Astrocyte of the spinal cord (primary cell): ENCODE measurements around the gene MACROH2A1.

Experiments
- DNase-seq: peaks from one replicate; pipeline ENCODE4 v3.0.0; 2011; ENCODE audit warnings: low read depth, low spot score
- H3K4me3 ChIP-seq: 2 replicates; pipeline ENCODE4 v1.5.1; 2011; ENCODE audit warnings: low read depth, mild to moderate bottlenecking, low read length, moderate library complexity
- in situ Hi-C: cut with HindIII; loops from 2 replicates; pipeline ENCODE4 v1.10.0; 2017; ENCODE audit warnings: low sequenced_read_pairs
- TF ChIP-seq, protein P1 (sequence below): IDR thresholded peaks from 2 replicates; pipeline ENCODE4 v1.5.1; 2012; ENCODE audit warnings: low read depth, mild to moderate bottlenecking, low read length, inconsistent platforms

Gene MACROH2A1

DNA sequence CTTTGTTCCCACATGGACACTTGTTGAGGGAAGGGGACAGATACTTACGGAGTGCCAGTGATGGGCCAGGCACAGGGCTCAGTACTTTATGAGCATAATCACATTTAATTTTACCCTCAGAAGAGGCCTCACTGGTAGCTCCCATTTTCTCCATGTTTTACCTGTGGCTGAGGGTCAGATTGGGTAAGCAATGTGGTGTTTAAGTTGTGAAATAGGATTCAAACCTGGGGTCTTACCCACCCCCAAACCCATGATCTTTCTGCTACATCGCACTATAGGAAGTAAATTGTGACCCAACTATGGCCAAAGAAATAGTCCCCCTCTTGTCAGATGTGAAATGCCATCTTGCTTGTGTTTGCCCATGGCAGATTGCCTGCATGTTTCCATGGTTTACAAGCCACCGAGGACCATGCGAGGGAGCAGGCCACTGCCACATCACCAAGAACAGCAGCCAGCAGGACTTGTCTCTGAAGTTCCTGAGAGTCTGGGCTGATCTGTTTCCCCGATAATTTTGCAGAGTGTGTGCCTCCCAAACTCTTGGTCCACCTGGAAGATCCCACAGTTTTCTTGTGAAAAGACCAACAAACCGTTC, 95.4 kb downstream of the MACROH2A1 start:
- no peak overlapping the region for H3K4me3 ChIP-seq
- no peak for DNase-seq
- in situ Hi-C loops: no loop called here
- TF ChIP-seq, protein P1, sequence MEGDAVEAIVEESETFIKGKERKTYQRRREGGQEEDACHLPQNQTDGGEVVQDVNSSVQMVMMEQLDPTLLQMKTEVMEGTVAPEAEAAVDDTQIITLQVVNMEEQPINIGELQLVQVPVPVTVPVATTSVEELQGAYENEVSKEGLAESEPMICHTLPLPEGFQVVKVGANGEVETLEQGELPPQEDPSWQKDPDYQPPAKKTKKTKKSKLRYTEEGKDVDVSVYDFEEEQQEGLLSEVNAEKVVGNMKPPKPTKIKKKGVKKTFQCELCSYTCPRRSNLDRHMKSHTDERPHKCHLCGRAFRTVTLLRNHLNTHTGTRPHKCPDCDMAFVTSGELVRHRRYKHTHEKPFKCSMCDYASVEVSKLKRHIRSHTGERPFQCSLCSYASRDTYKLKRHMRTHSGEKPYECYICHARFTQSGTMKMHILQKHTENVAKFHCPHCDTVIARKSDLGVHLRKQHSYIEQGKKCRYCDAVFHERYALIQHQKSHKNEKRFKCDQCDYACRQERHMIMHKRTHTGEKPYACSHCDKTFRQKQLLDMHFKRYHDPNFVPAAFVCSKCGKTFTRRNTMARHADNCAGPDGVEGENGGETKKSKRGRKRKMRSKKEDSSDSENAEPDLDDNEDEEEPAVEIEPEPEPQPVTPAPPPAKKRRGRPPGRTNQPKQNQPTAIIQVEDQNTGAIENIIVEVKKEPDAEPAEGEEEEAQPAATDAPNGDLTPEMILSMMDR: no peak

GRCh38 chr5:135296900-135297816, 101.9 kb downstream of the MACROH2A1 start:
- TF ChIP-seq, protein P1: no peak
- in situ Hi-C loops: no loop called here
- no peak for DNase-seq
- no peak overlapping the region for H3K4me3 ChIP-seq

GRCh38 chr5:135295852-135296251, 103.2 kb downstream of the MACROH2A1 start:
- in situ Hi-C loops: no loop called here
- no peak overlapping the region for H3K4me3 ChIP-seq
- TF ChIP-seq, protein P1: no peak
- no peak for DNase-seq

- TF ChIP-seq, protein P1: no peak
- in situ Hi-C loops: no loop called here
- no peak for DNase-seq
- H3K4me3 ChIP-seq: no peak overlapping the region
Measured at GRCh38 chr5:135294793-135295192, 104.2 kb downstream of the MACROH2A1 start.

DNA sequence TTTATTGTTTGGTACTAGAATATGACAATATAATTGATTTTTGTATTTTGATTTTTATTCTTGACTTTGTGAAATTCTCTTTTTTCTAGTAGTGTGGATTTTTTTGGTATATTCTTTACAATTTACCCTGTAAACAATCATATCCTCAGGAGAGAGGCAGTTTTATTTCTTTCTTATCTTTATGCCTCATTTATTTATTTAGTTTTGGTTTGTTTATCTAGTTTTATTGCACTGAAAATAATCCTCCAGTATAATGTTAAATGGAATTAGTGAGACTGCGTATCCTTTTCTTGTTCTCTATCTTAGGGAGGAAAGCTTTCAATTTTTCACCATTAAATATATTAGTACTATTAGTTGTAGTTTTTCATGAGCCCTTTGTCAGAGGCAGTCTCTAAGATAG, 109.4 kb downstream of the MACROH2A1 start:
- DNase-seq: no peak
- in situ Hi-C loops: no loop called here
- TF ChIP-seq, protein P1: no peak
- no peak overlapping the region for H3K4me3 ChIP-seq

GRCh38 chr5:135287551-135287950, 111.5 kb downstream of the MACROH2A1 start:
- no peak for DNase-seq
- TF ChIP-seq, protein P1: no peak
- in situ Hi-C loops: no loop called here
- H3K4me3 ChIP-seq: no peak overlapping the region
